Effector memory CD8-positive, alpha-beta T cell (primary cell): Measurements from ENCODE around the gene PDILT.
"Not testable (repeated sequence)": the region's sequence is repeated elsewhere in the genome, so short reads cannot be mapped to it uniquely, and the experiment has no call there.

Source experiments
- ATAC-seq: fragments of 150-1000 bp; cut with Tn5 transposase; replicated peaks from 2 replicates; pipeline ENCODE4 v1.10.0; 2021; ENCODE audit warnings: mild to moderate bottlenecking, moderate library complexity
- DNase-seq, 3 experiments: peaks; one replicate each; pipeline ENCODE4 v3.0.0; 2021
- H3K27ac Mint-ChIP-seq, 2 donors: one replicate each; pipeline ENCODE4 v1.8.0; 2022; ENCODE audit warnings: mild to moderate bottlenecking in 2 of 2, mixed read lengths in 2 of 2, moderate library complexity in 2 of 2
- H3K27me3 Mint-ChIP-seq, 2 donors: one replicate each; pipeline ENCODE4 v1.8.0; 2022; ENCODE audit warnings: mixed read lengths in 2 of 2
- H3K36me3 Mint-ChIP-seq: one replicate; pipeline ENCODE4 v1.8.0; 2022; ENCODE audit warnings: mild to moderate bottlenecking, moderate library complexity, mixed read lengths; ENCODE audit not compliant: insufficient read depth
- H3K4me1 Mint-ChIP-seq, 2 donors: one replicate each; pipeline ENCODE4 v1.8.0; 2022; ENCODE audit warnings: low read depth in 2 of 2, mixed read lengths in 2 of 2
- H3K4me3 Mint-ChIP-seq, 2 donors: one replicate each; pipeline ENCODE4 v1.8.0; 2022; ENCODE audit warnings: mild to moderate bottlenecking in 2 of 2, mixed read lengths in 2 of 2, moderate library complexity in 2 of 2
- H3K9me3 Mint-ChIP-seq, 2 donors: one replicate each; pipeline ENCODE4 v1.8.0; 2022; ENCODE audit warnings: mixed read lengths in 2 of 2
- total RNA-seq, 9 experiments: gene quantifications; one replicate each; lab custom pipeline; 2026; lab: John Stamatoyannopoulos, UW

PDILT gene, protein sequence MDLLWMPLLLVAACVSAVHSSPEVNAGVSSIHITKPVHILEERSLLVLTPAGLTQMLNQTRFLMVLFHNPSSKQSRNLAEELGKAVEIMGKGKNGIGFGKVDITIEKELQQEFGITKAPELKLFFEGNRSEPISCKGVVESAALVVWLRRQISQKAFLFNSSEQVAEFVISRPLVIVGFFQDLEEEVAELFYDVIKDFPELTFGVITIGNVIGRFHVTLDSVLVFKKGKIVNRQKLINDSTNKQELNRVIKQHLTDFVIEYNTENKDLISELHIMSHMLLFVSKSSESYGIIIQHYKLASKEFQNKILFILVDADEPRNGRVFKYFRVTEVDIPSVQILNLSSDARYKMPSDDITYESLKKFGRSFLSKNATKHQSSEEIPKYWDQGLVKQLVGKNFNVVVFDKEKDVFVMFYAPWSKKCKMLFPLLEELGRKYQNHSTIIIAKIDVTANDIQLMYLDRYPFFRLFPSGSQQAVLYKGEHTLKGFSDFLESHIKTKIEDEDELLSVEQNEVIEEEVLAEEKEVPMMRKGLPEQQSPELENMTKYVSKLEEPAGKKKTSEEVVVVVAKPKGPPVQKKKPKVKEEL
- 0 to 0.07 (median 0) reads per million in 9 experiments for total RNA-seq

DNA sequence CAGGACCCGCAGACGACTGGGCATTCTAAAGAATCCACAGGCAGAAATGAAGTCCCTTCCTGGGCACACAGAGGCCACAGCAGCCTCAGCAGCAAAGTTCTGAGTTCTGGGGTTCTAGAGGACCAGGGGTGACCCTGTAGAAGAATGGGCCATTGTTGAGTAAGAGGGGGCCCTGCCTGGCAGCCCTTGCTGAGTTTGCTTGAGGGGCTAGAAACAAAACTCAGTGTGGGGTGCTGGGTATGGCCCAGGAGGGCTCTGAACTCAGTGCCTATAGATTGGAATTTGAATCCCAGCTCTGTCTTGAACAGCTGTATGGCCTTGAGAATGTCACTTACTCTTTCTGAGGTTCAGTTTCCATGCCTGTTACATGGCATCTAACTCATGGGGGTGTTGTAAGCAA, at the start of gene PDILT:
Gene PDILT (minus strand): TSS at position 101 of the 400 bp plus-strand sequence. CDS start 5,437 bp downstream, outside the sequence.
- no peak within 1 kb of the TSS for H3K4me3 Mint-ChIP-seq
- H3K9me3 Mint-ChIP-seq = no peaks in the 10 kb centered on the region
- H3K27ac Mint-ChIP-seq = no peak within 1 kb of the TSS
- ATAC-seq (no peak), DNase-seq (no peak)
- H3K27me3 Mint-ChIP-seq = peaks cover 10 to 24% of the 10 kb centered on the region in 2 donors
- H3K4me1 Mint-ChIP-seq = peaks cover 0 to 3% of the 10 kb centered on the region in 2 donors
- H3K36me3 Mint-ChIP-seq = no peaks in the 10 kb centered on the region

DNA sequence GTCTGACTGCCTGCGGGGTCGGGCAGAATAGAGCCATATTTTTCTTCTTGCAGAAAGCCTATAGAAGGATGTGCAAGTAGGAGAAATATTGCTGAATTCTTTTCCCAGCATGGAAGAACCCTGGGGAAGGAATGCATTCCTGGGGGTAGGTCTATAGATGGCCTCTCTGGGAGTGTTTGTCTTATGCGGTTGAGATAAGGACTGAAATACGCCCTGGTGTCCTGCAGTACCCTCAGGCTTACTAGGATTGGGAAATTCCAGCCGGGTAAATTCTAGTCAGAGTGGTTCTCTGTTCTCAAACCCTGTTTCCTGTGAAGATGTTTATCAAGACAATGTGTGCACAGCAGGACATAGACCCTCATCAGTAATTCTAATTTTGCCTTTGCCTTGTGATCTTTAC, 49.1 kb upstream of the PDILT start:
- not testable (repeated sequence) for H3K36me3 Mint-ChIP-seq, H3K27ac Mint-ChIP-seq, H3K4me1 Mint-ChIP-seq, ATAC-seq, H3K27me3 Mint-ChIP-seq, DNase-seq, H3K4me3 Mint-ChIP-seq, H3K9me3 Mint-ChIP-seq

DNA sequence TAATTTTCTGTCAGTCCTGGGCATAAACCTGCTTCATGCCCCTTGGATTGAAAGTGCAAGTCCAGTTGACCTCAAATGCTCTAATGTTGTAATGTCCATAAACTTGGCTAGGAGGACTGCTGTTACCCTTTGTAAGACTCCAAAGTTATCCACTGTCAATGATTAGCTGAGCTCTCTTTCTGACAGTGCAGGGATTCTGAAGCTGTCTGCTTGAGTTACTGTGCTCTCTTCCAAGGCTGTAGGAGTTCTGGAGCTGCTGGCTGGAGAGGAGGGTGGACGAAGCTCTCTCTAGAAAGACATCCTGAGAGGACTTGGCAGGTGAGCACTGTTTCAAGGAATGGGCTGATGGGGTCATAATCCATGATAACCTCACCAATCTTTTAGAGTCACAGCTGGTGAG, 46.8 kb upstream of the PDILT start, which contains the start of gene ACSM2A:
Gene ACSM2A (plus strand): TSS at position 158 of the 400 bp plus-strand sequence. CDS start 8,594 bp downstream, outside the sequence.
- H3K9me3 Mint-ChIP-seq, H3K4me3 Mint-ChIP-seq, H3K36me3 Mint-ChIP-seq, ATAC-seq, H3K27me3 Mint-ChIP-seq, H3K4me1 Mint-ChIP-seq, DNase-seq, H3K27ac Mint-ChIP-seq: not testable (repeated sequence)

DNA sequence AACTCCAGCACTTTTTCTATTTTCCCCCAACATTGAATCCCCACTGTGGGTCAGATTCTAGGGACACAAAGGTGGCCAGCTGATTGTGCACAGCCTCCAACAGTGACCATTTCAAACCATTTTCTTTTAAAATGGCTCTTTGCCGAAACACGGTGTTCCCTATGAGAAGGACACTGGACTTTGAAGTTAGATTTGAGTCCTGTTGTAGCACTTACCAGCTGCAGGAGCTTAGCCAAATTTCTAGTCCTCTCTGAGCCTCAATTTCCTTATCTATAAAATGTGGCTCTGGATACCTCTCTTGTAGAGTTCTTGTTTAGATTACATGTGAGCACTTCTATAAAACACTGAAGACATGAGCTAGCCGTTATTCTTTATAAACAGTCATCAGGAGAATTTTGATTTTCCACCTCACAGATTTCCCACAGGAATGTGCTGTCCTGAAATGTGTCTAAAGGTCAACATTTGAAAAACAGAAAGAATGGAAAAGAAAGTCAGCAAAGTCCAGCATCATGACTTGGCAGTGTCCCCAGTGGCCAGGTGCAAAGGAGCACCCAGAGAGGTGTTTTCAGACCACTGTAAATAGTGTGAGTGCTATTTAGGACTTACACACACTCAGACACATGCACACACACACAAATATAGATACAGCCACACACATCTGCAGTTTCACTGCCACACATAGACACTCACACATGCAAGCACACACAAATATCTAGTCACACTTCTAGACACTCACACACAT, 42.3 kb upstream of the PDILT start:
- H3K27me3 Mint-ChIP-seq, H3K4me1 Mint-ChIP-seq: not testable (repeated sequence)

DNA sequence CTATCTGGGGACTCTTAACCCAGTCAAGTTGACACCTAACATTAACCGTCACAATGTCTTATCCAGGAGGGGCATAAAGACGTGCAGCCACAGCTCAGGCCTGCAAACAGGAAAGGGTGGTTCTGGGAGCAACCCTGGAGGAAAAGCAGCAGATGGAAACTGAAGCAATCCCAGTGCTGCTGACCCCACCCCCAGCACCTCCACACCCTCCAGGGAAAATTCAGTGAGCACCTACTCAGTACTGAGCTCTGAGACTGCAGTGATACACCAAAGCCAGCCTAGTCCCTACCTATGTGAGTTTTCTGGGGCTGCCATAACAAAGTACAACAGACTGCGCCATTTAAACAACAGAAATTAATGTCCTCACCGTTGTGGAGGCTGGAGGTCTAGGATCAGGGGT, 37.3 kb upstream of the PDILT start:
- H3K27me3 Mint-ChIP-seq, ATAC-seq: not testable (repeated sequence)

More for the DNA sequence above, 42.3 kb upstream of the PDILT start:
- not testable (repeated sequence) for H3K36me3 Mint-ChIP-seq, H3K4me3 Mint-ChIP-seq, H3K27ac Mint-ChIP-seq, ATAC-seq, H3K9me3 Mint-ChIP-seq, DNase-seq

DNA sequence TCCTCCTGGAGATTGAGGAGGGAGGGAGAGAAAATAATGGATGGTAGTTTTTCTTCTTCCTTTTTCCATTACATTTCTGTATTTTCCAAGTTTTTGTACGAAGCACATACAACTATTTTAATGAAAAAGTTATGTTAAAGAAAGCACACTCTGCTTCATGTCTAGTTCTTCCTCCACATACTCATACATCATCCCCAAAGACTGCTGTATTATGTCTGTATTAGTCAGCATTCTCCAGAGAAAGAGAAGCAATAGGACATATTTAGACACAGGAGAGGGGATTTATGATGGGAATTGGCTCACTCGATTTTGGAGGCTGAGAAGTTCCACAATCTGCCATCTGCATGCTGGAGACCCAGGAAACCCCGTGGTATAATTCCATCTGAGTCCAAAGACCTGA, 36.7 kb upstream of the PDILT start:
- no peaks in the 10 kb centered on the region for H3K36me3 Mint-ChIP-seq
- no peak for ATAC-seq
- no peak for DNase-seq

More for the DNA sequence above, 37.3 kb upstream of the PDILT start:
- H3K27ac Mint-ChIP-seq, H3K4me1 Mint-ChIP-seq, H3K9me3 Mint-ChIP-seq, H3K4me3 Mint-ChIP-seq, DNase-seq, H3K36me3 Mint-ChIP-seq: not testable (repeated sequence)

DNA sequence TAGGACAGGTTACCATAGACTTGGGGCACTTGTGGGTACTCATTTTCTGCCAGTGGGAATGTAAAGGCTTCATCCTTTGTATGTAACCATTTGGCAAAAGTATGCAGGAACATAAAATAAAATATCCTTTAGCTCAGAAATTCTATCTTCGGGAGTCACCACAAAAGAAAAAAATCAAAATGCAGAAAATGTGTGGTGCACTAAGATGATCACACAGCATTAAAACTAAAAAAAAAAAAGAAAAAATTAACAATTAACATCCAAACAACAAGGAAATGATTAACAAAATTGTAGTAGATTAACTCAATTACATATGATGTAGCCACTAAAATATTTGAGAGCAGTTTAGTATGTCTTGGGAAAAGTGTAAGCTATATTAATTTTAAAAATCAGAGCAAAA, 36.2 kb upstream of the PDILT start:
- H3K4me3 Mint-ChIP-seq, H3K4me1 Mint-ChIP-seq, H3K9me3 Mint-ChIP-seq, H3K27ac Mint-ChIP-seq, ATAC-seq, H3K27me3 Mint-ChIP-seq, H3K36me3 Mint-ChIP-seq, DNase-seq: not testable (repeated sequence)

More for the DNA sequence above, 36.7 kb upstream of the PDILT start:
- no peaks in the 10 kb centered on the region for H3K9me3 Mint-ChIP-seq
- no peak overlapping the region for H3K27ac Mint-ChIP-seq
- H3K4me1 Mint-ChIP-seq = no peaks in the 10 kb centered on the region
- no peak overlapping the region for H3K4me3 Mint-ChIP-seq
- no peaks in the 10 kb centered on the region for H3K27me3 Mint-ChIP-seq

DNA sequence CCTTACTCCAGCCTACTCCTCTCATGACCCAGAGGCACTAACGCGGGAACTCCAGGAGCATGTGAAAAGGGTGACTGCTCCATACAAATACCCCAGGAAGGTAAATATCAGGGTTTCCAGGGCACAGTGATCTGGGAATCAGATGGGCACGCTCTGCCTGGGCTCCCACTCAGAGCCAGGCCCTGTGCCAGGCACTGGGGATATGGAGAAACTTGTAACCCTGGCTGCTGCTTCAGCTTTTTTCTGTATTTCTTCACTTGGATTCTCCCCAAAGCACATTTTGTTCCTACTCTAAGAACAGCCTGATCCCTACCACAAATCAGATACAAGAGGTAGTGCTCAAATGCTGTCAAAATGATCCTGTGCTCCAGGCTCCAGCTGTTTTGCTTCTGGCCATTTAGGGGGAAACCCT, 35.3 kb upstream of the PDILT start:
- H3K4me3 Mint-ChIP-seq, H3K36me3 Mint-ChIP-seq, H3K27me3 Mint-ChIP-seq, ATAC-seq, H3K4me1 Mint-ChIP-seq, H3K9me3 Mint-ChIP-seq, H3K27ac Mint-ChIP-seq, DNase-seq: not testable (repeated sequence)

DNA sequence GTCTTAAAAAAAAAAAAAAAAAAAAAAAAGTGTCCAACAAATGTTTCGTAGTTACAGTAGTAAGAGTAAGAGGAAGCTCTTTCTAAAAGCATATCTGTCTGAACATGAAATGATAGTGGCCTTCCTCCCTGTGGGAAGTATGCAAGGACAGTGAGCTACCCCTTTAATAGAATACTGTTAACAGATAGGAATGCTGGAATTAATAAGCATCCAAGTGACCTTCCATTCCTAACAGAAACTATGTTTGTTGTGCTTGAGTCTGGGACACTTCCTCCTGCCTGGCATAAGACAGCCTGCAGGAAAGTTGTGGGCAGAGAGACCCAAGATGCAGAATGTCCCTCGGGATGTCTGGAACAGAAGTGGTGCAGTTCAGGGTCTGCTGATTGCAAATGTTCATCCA, 34.4 kb upstream of the PDILT start:
- not testable (repeated sequence) for H3K36me3 Mint-ChIP-seq, H3K9me3 Mint-ChIP-seq, DNase-seq, H3K4me1 Mint-ChIP-seq, H3K27me3 Mint-ChIP-seq, H3K4me3 Mint-ChIP-seq, H3K27ac Mint-ChIP-seq, ATAC-seq

DNA sequence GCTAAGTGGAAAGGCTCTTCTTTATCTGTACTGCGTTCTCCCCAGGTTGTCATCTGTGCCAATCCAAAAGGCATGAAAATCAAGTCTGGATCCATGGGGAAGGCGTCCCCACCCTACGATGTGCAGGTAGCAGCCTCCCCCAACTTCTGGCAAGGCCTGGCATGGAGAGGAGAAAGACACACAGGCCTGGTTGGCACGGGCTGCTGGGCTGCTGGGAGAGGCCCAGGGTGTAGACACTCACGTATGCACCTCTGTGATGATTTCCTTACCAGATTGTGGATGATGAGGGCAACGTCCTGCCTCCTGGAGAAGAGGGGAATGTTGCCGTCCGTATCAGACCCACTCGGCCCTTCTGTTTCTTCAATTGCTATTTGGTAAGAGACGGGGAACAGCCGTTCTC, 26.4 kb upstream of the PDILT start:
- Mint-ChIP-seq H3K4me3 (no peak overlapping the region), H3K27ac (no peak overlapping the region), H3K36me3 (no peaks in the 10 kb centered on the region), H3K4me1 (no peaks in the 10 kb centered on the region), H3K27me3 (no peaks in the 10 kb centered on the region), H3K9me3 (no peaks in the 10 kb centered on the region)
- ATAC-seq (no peak), DNase-seq (no peak)

DNA sequence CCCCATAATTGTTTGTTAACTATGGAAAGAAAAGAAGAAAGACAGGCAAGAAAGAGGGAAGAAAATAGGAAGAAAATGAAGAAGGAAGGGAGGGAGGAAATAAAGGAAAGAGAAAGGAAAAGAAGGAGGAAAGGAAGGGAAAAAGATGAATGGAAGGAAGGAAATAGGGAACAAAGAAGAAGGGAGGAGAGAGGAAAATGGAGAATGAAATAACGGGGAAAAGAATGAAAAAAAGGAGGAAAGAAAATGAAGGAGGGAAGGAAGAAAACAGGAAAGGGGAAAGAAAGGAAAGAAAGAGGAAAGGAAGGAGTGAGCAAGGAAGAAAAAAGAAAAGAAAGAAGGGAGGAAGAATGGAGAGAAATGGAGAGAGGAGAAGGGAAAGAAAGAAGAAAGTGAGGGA, 25.9 kb upstream of the PDILT start:
- ATAC-seq, H3K27ac Mint-ChIP-seq, DNase-seq, H3K27me3 Mint-ChIP-seq, H3K4me3 Mint-ChIP-seq, H3K4me1 Mint-ChIP-seq, H3K36me3 Mint-ChIP-seq, H3K9me3 Mint-ChIP-seq: not testable (repeated sequence)

DNA sequence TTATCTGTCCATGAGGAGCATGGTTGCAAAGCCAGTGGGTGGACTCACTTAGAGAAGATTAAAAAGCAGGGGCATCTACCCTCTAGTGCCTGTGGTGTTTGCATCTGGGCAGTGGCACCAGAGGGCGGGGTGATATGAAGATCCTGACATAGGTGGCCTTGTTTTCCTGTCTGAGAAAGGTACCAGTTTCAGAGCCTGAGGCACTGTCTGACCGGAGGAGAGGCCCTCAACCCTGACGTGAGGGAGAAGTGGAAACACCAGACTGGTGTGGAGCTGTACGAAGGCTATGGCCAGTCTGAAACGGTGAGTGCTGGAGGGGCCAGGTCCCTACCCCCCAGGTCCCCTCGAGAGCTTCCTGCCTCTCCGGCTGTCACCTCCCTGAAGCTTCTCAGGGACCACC, 25.0 kb upstream of the PDILT start:
- not testable (repeated sequence) for H3K36me3 Mint-ChIP-seq, H3K27ac Mint-ChIP-seq, ATAC-seq, H3K27me3 Mint-ChIP-seq, H3K4me1 Mint-ChIP-seq, H3K9me3 Mint-ChIP-seq, DNase-seq, H3K4me3 Mint-ChIP-seq

DNA sequence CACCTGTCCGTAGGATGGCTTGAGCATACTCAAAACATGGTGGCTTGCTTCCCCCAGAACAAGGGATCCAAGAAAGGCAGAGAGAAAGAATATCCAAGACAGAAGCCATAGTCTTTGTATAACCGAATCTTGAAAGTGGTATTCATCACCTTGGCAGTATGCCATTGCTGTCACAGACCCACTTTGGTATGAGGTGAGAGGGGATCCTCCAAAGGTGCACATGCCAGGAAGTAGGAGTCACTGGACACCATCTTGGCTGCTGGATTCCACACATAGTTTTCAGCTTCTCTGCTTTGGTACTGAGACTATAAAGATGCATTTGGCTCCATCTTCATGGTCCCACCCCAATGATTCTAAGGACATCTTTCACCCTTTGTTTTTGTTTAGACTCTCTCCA, 22.9 kb upstream of the PDILT start:
- not testable (repeated sequence) for H3K9me3 Mint-ChIP-seq, H3K4me3 Mint-ChIP-seq, DNase-seq, H3K36me3 Mint-ChIP-seq, ATAC-seq, H3K4me1 Mint-ChIP-seq, H3K27ac Mint-ChIP-seq, H3K27me3 Mint-ChIP-seq
